Measurements from ENCODE around the gene TSPAN18. TPM values are rescaled to one million over a fixed set of nuclear protein-coding genes. Genes with fewer than 3 reads are reported as not detected.

The TSPAN18 gene
- total and polyA plus RNA-seq, 10 of the 15 experiments (the other 5 are each of a cell fraction or from before 2014, with no cell fraction given), result 0.02 to 0.77 (median 0.13) TPM; not detected in 1

- TF ChIP-seq USF1 (IDR thresholded peaks at IDR 0.05; ENCODE audit: borderline replicate concordance, extremely low read length, insufficient read depth, low read depth, low read length) (no peak), RB1 (IDR thresholded peaks at IDR 0.05; ENCODE audit: borderline replicate concordance) (no peak), REST (IDR thresholded peaks at IDR 0.05; ENCODE audit: low read depth, low read length) (no peak), CEBPZ (IDR thresholded peaks at IDR 0.05; ENCODE audit: low read depth, low read length) (no peak), ATF7 (IDR thresholded peaks at IDR 0.05; ENCODE audit: low read depth) (no peak)
Observed at GRCh38 chr11:44743959-44744557, 17.3 kb downstream of the TSPAN18 start (continued).
